ACC112 (cell line): ENCODE results near the gene GSPT1.
"Not testable (repeated sequence)": the region's sequence is repeated elsewhere in the genome, so short reads cannot be mapped to it uniquely, and the experiment has no call there.

ENCODE experiments used
- H2AFZ ChIP-seq: fragments of 200-600 bp; sonication (generic); one replicate; pipeline ENCODE4 v1.6.0; 2017; ENCODE audit warnings: antibody characterized with exemption, low read length; ENCODE audit not compliant: unreplicated experiment
- H3K27ac ChIP-seq: fragments of 200-600 bp; sonication (generic); 2 replicates; pipeline ENCODE4 v1.5.1; 2014; ENCODE audit warnings: low read depth, mild to moderate bottlenecking, antibody characterized with exemption, low read length, moderate library complexity
- H3K27me3 ChIP-seq: fragments of 200-600 bp; sonication (generic); 2 replicates; pipeline ENCODE4 v1.6.1; 2014; ENCODE audit warnings: mild to moderate bottlenecking, antibody characterized with exemption, low read length, moderate library complexity, mixed read lengths; ENCODE audit not compliant: insufficient read depth
- H3K36me3 ChIP-seq: fragments of 200-600 bp; sonication (generic); 2 replicates; pipeline ENCODE4 v1.6.1; 2016; ENCODE audit warnings: mild to moderate bottlenecking, antibody characterized with exemption, low read length, moderate library complexity, mixed read lengths; ENCODE audit not compliant: insufficient read depth
- H3K4me1 ChIP-seq: fragments of 200-600 bp; sonication (generic); one replicate; pipeline ENCODE4 v1.6.1; 2016; ENCODE audit warnings: low read length, mixed read lengths; ENCODE audit not compliant: insufficient read depth, unreplicated experiment, control insufficient read depth
- H3K4me3 ChIP-seq: fragments of 200-600 bp; sonication (generic); 2 replicates; pipeline ENCODE4 v1.5.1; 2014; ENCODE audit warnings: mild to moderate bottlenecking, low read depth, low read length
- H3K79me2 ChIP-seq: fragments of 200-600 bp; sonication (generic); one replicate; pipeline ENCODE4 v1.6.0; 2016; ENCODE audit warnings: low read length; ENCODE audit not compliant: control insufficient read depth, unreplicated experiment, insufficient read depth

GSPT1 gene

DNA sequence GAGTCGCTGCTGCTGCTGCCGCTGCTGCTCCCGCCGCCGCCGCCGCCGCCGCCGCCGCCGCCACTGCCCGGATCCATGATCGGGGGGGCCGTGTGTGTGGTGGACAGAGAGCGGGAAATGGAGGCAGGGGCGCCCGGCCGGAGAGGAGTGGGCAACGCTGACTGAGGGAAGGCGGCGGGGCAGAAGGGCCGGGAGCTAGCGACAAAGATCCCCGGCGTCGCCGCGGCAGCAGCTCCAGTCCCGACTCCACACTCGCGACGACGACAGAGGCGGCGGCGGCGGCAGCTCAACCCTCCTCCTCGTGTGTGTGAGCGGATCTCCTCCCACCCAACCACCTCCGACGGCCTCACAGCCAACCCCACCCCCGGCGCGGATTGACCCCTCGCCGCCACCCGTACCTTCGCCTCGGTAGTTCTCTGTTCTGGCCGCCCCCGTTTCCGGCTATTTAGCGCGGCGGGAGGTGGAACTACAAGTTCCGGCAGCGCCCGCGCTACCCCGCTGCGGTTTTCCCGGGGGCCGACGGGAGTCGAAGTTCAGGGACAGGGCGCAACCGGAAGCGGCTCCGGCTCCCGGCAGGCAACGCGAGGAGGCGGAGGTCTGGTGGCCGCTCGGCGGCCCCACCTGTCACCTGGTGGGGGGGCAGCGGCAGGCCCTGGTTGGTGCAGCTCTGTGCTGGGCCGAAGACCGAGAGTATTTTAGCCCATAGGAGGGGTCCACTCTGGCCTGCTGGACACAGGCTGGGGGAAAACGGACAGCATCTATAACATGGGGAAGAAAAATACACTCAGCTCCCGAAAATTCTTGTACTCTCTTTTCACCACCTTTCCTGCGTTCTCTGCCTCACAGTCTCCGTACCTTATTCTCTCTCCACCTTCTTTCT, at the start of gene GSPT1:
TSS of gene GSPT1 (minus strand) at position 313 of the 880 bp plus-strand sequence. CDS start at position 77, 236 bp downstream.
- peak within 1 kb of the TSS; percentile 65 for H3K27ac ChIP-seq
- peaks cover 47% of the 10 kb centered on the region for H3K79me2 ChIP-seq
- H3K27me3 ChIP-seq: peaks cover 5% of the 10 kb centered on the region; the same call in 1 of the 2 replicates
- peaks cover 31% of the 10 kb centered on the region for H3K4me1 ChIP-seq
- peak within 1 kb of the TSS; percentile 100 for H2AFZ ChIP-seq
- peak within 1 kb of the TSS; percentile 91 for H3K4me3 ChIP-seq
- no peaks in the 10 kb centered on the region for H3K36me3 ChIP-seq

GRCh38 chr16:11964761-11965551, 49.2 kb upstream of the GSPT1 start, which contains the start of gene TNFRSF17:
TNFRSF17 (plus strand) TSS chr16:11965210; CDS start chr16:11965325, 115 bp downstream.
- Histone ChIP-seq H3K27ac (no peak within 1 kb of the TSS), H3K27me3 (no peaks in the 10 kb centered on the region), H3K79me2 (no peaks in the 10 kb centered on the region), H3K4me1 (peaks cover 4% of the 10 kb centered on the region), H2AFZ (no peak within 1 kb of the TSS), H3K4me3 (no peak within 1 kb of the TSS), H3K36me3 (no peaks in the 10 kb centered on the region)

- Histone ChIP-seq H2AFZ (no peak overlapping the region), H3K27me3 (no peaks in the 10 kb centered on the region), H3K4me1 (peaks cover 4% of the 10 kb centered on the region), H3K79me2 (no peaks in the 10 kb centered on the region), H3K4me3 (no peak overlapping the region), H3K27ac (no peak overlapping the region), H3K36me3 (no peaks in the 10 kb centered on the region)
Measured at GRCh38 chr16:11963706-11964105, 48.0 kb upstream of the GSPT1 start.

DNA sequence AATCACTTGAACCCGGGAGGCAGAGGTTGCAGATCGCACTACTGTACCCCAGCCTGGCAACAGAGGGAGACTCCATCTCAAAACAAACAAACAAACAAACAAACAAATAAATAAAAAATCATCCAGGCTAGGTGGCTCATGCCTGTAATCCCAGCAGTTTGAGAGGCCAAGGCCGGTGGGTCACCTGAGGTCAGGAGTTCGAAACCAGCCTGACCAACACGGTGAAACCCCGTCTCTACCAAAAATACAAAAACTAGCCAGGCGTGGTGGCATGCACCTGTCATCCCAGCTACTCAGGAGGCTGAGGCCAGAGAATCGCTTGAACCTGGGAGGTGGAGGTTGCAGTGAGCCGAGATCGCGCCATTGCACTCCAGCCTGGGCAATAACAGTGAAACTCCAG, 47.2 kb upstream of the GSPT1 start:
- H3K79me2 ChIP-seq, H3K27ac ChIP-seq, H3K36me3 ChIP-seq, H3K4me1 ChIP-seq, H3K27me3 ChIP-seq, H2AFZ ChIP-seq, H3K4me3 ChIP-seq: not testable (repeated sequence)

- H3K36me3 ChIP-seq, H2AFZ ChIP-seq, H3K79me2 ChIP-seq, H3K27me3 ChIP-seq, H3K4me1 ChIP-seq, H3K4me3 ChIP-seq, H3K27ac ChIP-seq: not testable (repeated sequence)
Measured at GRCh38 chr16:11962457-11962856, 46.7 kb upstream of the GSPT1 start.

- Histone ChIP-seq H3K4me1 (peaks cover 9% of the 10 kb centered on the region), H3K36me3 (no peaks in the 10 kb centered on the region), H3K27ac (peak overlapping the region; percentile 17; the same call in 1 of the 2 replicates), H3K79me2 (no peaks in the 10 kb centered on the region), H3K27me3 (no peaks in the 10 kb centered on the region), H3K4me3 (no peak overlapping the region), H2AFZ (no peak overlapping the region)
Measured at GRCh38 chr16:11957591-11958395, 42.0 kb upstream of the GSPT1 start.

DNA sequence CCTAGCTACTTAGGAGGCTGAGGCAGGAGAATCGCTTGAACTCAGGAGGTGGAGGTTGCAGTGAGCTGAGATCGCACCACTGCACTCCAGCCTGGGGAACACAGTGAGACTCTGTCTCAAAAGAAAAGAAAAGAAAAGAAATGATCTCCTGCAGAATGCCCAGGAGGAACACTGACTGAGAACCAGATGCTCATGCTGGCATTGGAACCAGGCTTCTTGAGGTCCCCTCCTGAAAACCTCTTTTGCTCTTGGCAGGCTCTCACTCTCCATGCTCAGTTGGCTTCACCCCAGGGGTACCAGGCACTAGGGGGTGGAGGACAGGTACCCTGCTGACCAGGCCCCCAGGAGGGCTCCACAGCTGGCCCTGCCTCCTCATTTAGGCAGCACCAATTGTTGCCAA, 40.8 kb upstream of the GSPT1 start:
- Histone ChIP-seq H3K79me2 (no peaks in the 10 kb centered on the region), H3K27ac (peak overlapping the region; percentile 77), H3K36me3 (no peaks in the 10 kb centered on the region)

GRCh38 chr16:11955713-11956123, 40.0 kb upstream of the GSPT1 start:
- H3K27me3 ChIP-seq: no peaks in the 10 kb centered on the region
- H2AFZ ChIP-seq: peak overlapping the region; percentile 24
- peaks cover 9% of the 10 kb centered on the region for H3K4me1 ChIP-seq
- no peaks in the 10 kb centered on the region for H3K36me3 ChIP-seq
- 0 out of 2 replicates have a peak overlapping the region, but pooled peaks have one; percentile 24 for H3K4me3 ChIP-seq
- no peaks in the 10 kb centered on the region for H3K79me2 ChIP-seq
- peak overlapping the region; percentile 77 for H3K27ac ChIP-seq

More for the DNA sequence above, 40.8 kb upstream of the GSPT1 start:
- no peaks in the 10 kb centered on the region for H3K27me3 ChIP-seq
- H3K4me1 ChIP-seq: peaks cover 9% of the 10 kb centered on the region
- H3K4me3 ChIP-seq: no peak overlapping the region
- no peak overlapping the region for H2AFZ ChIP-seq

- not testable (repeated sequence) for H3K4me1 ChIP-seq, H3K4me3 ChIP-seq, H2AFZ ChIP-seq, H3K27me3 ChIP-seq, H3K79me2 ChIP-seq, H3K27ac ChIP-seq, H3K36me3 ChIP-seq
Measured at GRCh38 chr16:11953576-11953975, 37.8 kb upstream of the GSPT1 start.

- no peak overlapping the region for H3K27ac ChIP-seq
- no peaks in the 10 kb centered on the region for H3K27me3 ChIP-seq
- no peaks in the 10 kb centered on the region for H3K36me3 ChIP-seq
- H3K79me2 ChIP-seq: no peaks in the 10 kb centered on the region
- H2AFZ ChIP-seq: no peak overlapping the region
- H3K4me1 ChIP-seq: no peaks in the 10 kb centered on the region
- no peak overlapping the region for H3K4me3 ChIP-seq
Measured at GRCh38 chr16:11950388-11950787, 34.6 kb upstream of the GSPT1 start.
